GM19240 (cell line): ENCODE data around the gene IL15RA.
"Not testable (repeated sequence)": the region's sequence is repeated elsewhere in the genome, so short reads cannot be mapped to it uniquely, and the experiment has no call there.

ENCODE experiments used
- DNase-seq: peaks from one replicate; pipeline ENCODE4 v3.0.0; 2011; ENCODE audit warnings: low spot score; ENCODE audit not compliant: insufficient read length

The IL15RA gene

GRCh38 chr10:5970527-5970926 lies 6.8 kb downstream of the IL15RA start:
- no peak for DNase-seq

GRCh38 chr10:5970066-5970465 lies 7.3 kb downstream of the IL15RA start:
- no peak for DNase-seq

GRCh38 chr10:5968681-5969453 lies 8.5 kb downstream of the IL15RA start:
- no peak for DNase-seq

GRCh38 chr10:5968037-5968680 lies 9.2 kb downstream of the IL15RA start:
- DNase-seq = no peak

- DNase-seq = no peak
Measured at GRCh38 chr10:5965266-5965665, 12.1 kb downstream of the IL15RA start.

- DNase-seq = no peak
Measured at GRCh38 chr10:5964736-5965135, 12.6 kb downstream of the IL15RA start.

- DNase-seq = no peak
Measured at GRCh38 chr10:5963591-5963990, 13.8 kb downstream of the IL15RA start.

GRCh38 chr10:5963071-5963470 lies 14.3 kb downstream of the IL15RA start:
- DNase-seq = no peak

GRCh38 chr10:5962358-5962940 lies 14.9 kb downstream of the IL15RA start:
- not testable (repeated sequence) for DNase-seq

- no peak for DNase-seq
Measured at GRCh38 chr10:5961405-5962100, 15.8 kb downstream of the IL15RA start.

GRCh38 chr10:5960973-5961275 lies 16.4 kb downstream of the IL15RA start:
- not testable (repeated sequence) for DNase-seq

- DNase-seq = no peak
Measured at GRCh38 chr10:5960070-5960972, 17.0 kb downstream of the IL15RA start.

- no peak for DNase-seq
Measured at GRCh38 chr10:5959581-5960069, 17.7 kb downstream of the IL15RA start.

- no peak for DNase-seq
Measured at GRCh38 chr10:5959142-5959541, 18.2 kb downstream of the IL15RA start.

GRCh38 chr10:5958675-5959074 lies 18.7 kb downstream of the IL15RA start:
- no peak for DNase-seq

- no peak for DNase-seq
Measured at GRCh38 chr10:5958077-5958476, 19.3 kb downstream of the IL15RA start.

- DNase-seq = no peak
Measured at GRCh38 chr10:5956146-5956936, 21.0 kb downstream of the IL15RA start.

- DNase-seq = no peak
Measured at GRCh38 chr10:5953676-5954075, 23.7 kb downstream of the IL15RA start.

- no peak for DNase-seq
Measured at GRCh38 chr10:5952731-5953385, 24.5 kb downstream of the IL15RA start.
